GM23338 (cell line): ENCODE measurements around the gene PDSS2. TPM values are rescaled to one million over a fixed set of nuclear protein-coding genes. Genes with fewer than 3 reads are reported as not detected.

Experiments
- ATAC-seq: fragments of 200-7000 bp; cut with Tn5 transposase; 3 replicates; pipeline ENCODE4 v1.9.1; 2020
- DNase-seq: peaks from one replicate; pipeline ENCODE4 v3.0.0-alpha.2; 2015; ENCODE audit warnings: low spot score
- H2AFZ ChIP-seq: fragments of 200-600 bp; sonication (generic); 2 replicates; pipeline ENCODE4 v1.8.0; 2016; ENCODE audit warnings: antibody characterized with exemption, mild to moderate bottlenecking, moderate library complexity
- H3F3A ChIP-seq: fragments of 200-600 bp; sonication (generic); replicated peaks from 2 replicates; pipeline ENCODE4 v1.8.0; 2017; ENCODE audit warnings: antibody characterized with exemption, mixed run types, low read depth
- H3K27ac ChIP-seq: fragments of 200-600 bp; sonication (generic); 2 replicates; pipeline ENCODE4 v1.6.1; 2016; ENCODE audit warnings: low read depth
- H3K27me3 ChIP-seq: fragments of 200-600 bp; sonication (generic); 2 replicates; pipeline ENCODE4 v1.8.0; 2016; ENCODE audit warnings: mild to moderate bottlenecking, mixed run types, moderate library complexity; ENCODE audit not compliant: insufficient read depth
- H3K36me3 ChIP-seq: fragments of 200-600 bp; sonication (generic); 2 replicates; pipeline ENCODE4 v1.8.0; 2016; ENCODE audit warnings: mild to moderate bottlenecking; ENCODE audit not compliant: insufficient read depth
- H3K4me1 ChIP-seq: fragments of 200-600 bp; sonication (generic); 2 replicates; pipeline ENCODE4 v1.8.0; 2016; ENCODE audit warnings: mild to moderate bottlenecking, moderate library complexity; ENCODE audit not compliant: insufficient read depth
- H3K4me2 ChIP-seq: fragments of 200-600 bp; sonication (generic); 2 replicates; pipeline ENCODE4 v1.7.1; 2017; ENCODE audit warnings: mixed run types
- H3K4me3 ChIP-seq: fragments of 200-600 bp; sonication (generic); 2 replicates; pipeline ENCODE4 v1.6.1; 2016; ENCODE audit warnings: mixed run types
- H3K79me2 ChIP-seq: fragments of 200-600 bp; sonication (generic); replicated peaks from 2 replicates; pipeline ENCODE4 v1.8.0; 2017; ENCODE audit warnings: mild to moderate bottlenecking; ENCODE audit not compliant: insufficient read depth
- H3K9me2 ChIP-seq: fragments of 200-600 bp; sonication (generic); 2 replicates; pipeline ENCODE4 v1.8.0; 2017; ENCODE audit not compliant: insufficient read depth
- H4K20me1 ChIP-seq: fragments of 200-600 bp; sonication (generic); replicated peaks from 2 replicates; pipeline ENCODE4 v1.8.0; 2017; ENCODE audit warnings: mild to moderate bottlenecking; ENCODE audit not compliant: insufficient read depth
- H3K27ac Mint-ChIP-seq: 2 replicates; pipeline ENCODE4 v1.8.0; 2020; ENCODE audit warnings: inconsistent platforms, mild to moderate bottlenecking, moderate library complexity, mixed read lengths
- H3K27me3 Mint-ChIP-seq: 3 replicates; pipeline ENCODE4 v1.8.0; 2022; ENCODE audit warnings: low read depth, mild to moderate bottlenecking, moderate library complexity, mixed read lengths, inconsistent platforms; ENCODE audit not compliant: insufficient read depth, poor library complexity
- H3K36me3 Mint-ChIP-seq: 3 replicates; pipeline ENCODE4 v1.8.0; 2021; ENCODE audit warnings: low read depth, mild to moderate bottlenecking, inconsistent platforms, moderate library complexity, mixed read lengths
- H3K4me1 Mint-ChIP-seq: 3 replicates; pipeline ENCODE4 v1.8.0; 2020; ENCODE audit warnings: mild to moderate bottlenecking, inconsistent platforms, mixed read lengths
- H3K4me3 Mint-ChIP-seq: 3 replicates; pipeline ENCODE4 v1.8.0; 2021; ENCODE audit warnings: moderate library complexity, mild to moderate bottlenecking, inconsistent platforms, mixed read lengths
- H3K9me3 Mint-ChIP-seq: 3 replicates; pipeline ENCODE4 v1.8.0; 2020; ENCODE audit warnings: moderate library complexity, mild to moderate bottlenecking, inconsistent platforms, mixed read lengths
- CREB1 ChIP-seq: fragments of 250-450 bp; sonication (Bioruptor Pico); IDR thresholded peaks from 2 replicates; pipeline ENCODE4 v1.5.0; 2020; ENCODE audit warnings: low read depth, mild to moderate bottlenecking, moderate library complexity
- EZH2 ChIP-seq: fragments of 200-600 bp; sonication (generic); IDR thresholded peaks from one replicate; pipeline ENCODE4 v1.8.0; 2017; ENCODE audit warnings: antibody characterized with exemption, mild to moderate bottlenecking, low read depth; ENCODE audit not compliant: unreplicated experiment
- EZH2phosphoT487 ChIP-seq: fragments of 200-600 bp; sonication (generic); IDR thresholded peaks from one replicate; pipeline ENCODE4 v1.8.1; 2018; ENCODE audit warnings: antibody characterized with exemption; ENCODE audit not compliant: unreplicated experiment
- JUNB ChIP-seq: IDR thresholded peaks from one replicate; pipeline ENCODE4 v1.6.1; 2016; ENCODE audit warnings: antibody characterized with exemption; ENCODE audit not compliant: unreplicated experiment
- POLR2AphosphoS5 ChIP-seq: IDR thresholded peaks from 2 replicates; pipeline ENCODE4 v1.6.1; 2016; ENCODE audit warnings: antibody characterized with exemption, low read depth
- STAT1 ChIP-seq: IDR thresholded peaks from one replicate; pipeline ENCODE4 v1.6.1; 2016; ENCODE audit warnings: antibody characterized with exemption; ENCODE audit not compliant: unreplicated experiment
- ZNF114 ChIP-seq: fragments of 250-450 bp; sonication (Bioruptor Pico); IDR thresholded peaks from 2 replicates; pipeline ENCODE4 v1.5.0; 2020; ENCODE audit warnings: mild to moderate bottlenecking, moderate library complexity
- ZNF331 ChIP-seq: fragments of 250-450 bp; sonication (Bioruptor Pico); IDR thresholded peaks from 2 replicates; pipeline ENCODE4 v1.5.0; 2020; ENCODE audit warnings: low read depth, mild to moderate bottlenecking, moderate library complexity
- polyA plus RNA-seq: library from polyadenylated mRNA; unstranded; fragments of >200 nt; fragmentation: Nextera tagmentation; extraction: Ambion mirVana; gene quantifications from 2 replicates; pipeline ENCODE4 v1.2.1, GENCODE V29; 2016
- total RNA-seq: library from RNA; depleted of rRNA; stranded (reverse); fragments of >200 nt; shearing (Covaris generic); gene quantifications from 2 replicates; pipeline ENCODE4 v1.2.3, GENCODE V29; 2014
- TF ChIP-seq, protein P1 (sequence below): IDR thresholded peaks from 2 replicates; pipeline ENCODE4 v1.6.1; 2016; ENCODE audit warnings: antibody characterized with exemption
- TF ChIP-seq, protein P2 (sequence below): fragments of 250-450 bp; sonication (Bioruptor Pico); IDR thresholded peaks from 2 replicates; pipeline ENCODE4 v1.5.0; 2020; ENCODE audit warnings: mild to moderate bottlenecking, moderate library complexity
- TF ChIP-seq, protein P3 (sequence below): IDR thresholded peaks from one replicate; pipeline ENCODE4 v1.6.1; 2018; ENCODE audit warnings: antibody characterized with exemption; ENCODE audit not compliant: unreplicated experiment

The PDSS2 gene
- total and polyA plus RNA-seq, 2 experiments from 2014 or later = 7.3 to 16.7 TPM

DNA sequence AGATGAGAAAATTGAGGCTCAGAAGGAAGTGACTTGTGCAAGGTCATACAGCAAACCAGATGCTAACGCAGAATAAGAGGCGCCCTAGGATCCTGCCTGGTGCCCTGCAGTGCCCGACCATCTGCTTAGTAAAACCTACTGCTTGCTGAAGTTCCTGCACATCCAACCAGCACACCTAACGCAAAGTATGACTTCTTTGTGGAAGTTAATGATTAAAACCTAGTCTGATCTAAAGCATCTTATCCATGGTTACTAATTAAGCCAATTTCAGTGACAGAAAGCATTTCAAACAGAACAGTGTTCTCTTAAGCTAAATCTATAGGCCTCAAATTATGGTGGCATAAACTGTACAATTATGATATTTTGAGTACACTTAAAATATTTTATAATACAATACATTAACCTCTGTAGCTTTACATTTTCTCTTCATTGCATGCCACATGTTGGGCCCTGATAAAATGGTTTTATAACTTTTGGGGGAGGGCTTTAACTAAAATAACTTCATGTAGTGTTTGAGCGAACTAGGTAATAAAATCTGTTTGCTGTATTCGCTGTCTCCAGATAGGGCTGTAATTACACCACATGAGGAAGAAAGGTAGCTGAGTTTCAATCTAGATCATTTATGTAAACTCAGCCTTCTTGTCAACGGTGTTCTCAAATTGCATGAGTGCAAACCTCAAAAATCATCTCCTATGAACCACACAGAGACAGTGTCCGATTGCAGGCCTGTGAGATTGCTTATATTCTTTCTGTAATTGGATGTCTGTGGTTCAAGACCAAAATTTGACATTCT, 306.5 kb downstream of the PDSS2 start:
- Histone ChIP-seq H3K27me3 (no peaks in the 10 kb centered on the region), H3F3A (peaks cover 5% of the 10 kb centered on the region; the same call in 1 of the 2 replicates), H2AFZ (no peak overlapping the region), H3K4me2 (no peak overlapping the region), H3K79me2 (no peaks in the 10 kb centered on the region), H3K4me1 (peaks cover 24% of the 10 kb centered on the region), H3K27ac (peak overlapping the region; percentile 67; the same call in 1 of the 2 replicates), H3K9me2 (no peaks in the 10 kb centered on the region), H3K36me3 (no peaks in the 10 kb centered on the region), H3K4me3 (no peak overlapping the region), H4K20me1 (no peaks in the 10 kb centered on the region)
- Mint-ChIP-seq H3K36me3 (no peaks in the 10 kb centered on the region), H3K4me3 (no peak overlapping the region), H3K27ac (no peak overlapping the region), H3K4me1 (peaks cover 25% of the 10 kb centered on the region), H3K27me3 (no peaks in the 10 kb centered on the region), H3K9me3 (no peaks in the 10 kb centered on the region)
- ATAC-seq (no peak), DNase-seq (no peak)
- TF ChIP-seq ZNF114 (CRISPR knock-in tag) (no peak), STAT1 (no peak), EZH2phosphoT487 (no peak), CREB1 (CRISPR knock-in tag) (no peak), ZNF331 (no peak), EZH2 (no peak), POLR2AphosphoS5 (no peak), JUNB (no peak)
- TF ChIP-seq, protein P1, sequence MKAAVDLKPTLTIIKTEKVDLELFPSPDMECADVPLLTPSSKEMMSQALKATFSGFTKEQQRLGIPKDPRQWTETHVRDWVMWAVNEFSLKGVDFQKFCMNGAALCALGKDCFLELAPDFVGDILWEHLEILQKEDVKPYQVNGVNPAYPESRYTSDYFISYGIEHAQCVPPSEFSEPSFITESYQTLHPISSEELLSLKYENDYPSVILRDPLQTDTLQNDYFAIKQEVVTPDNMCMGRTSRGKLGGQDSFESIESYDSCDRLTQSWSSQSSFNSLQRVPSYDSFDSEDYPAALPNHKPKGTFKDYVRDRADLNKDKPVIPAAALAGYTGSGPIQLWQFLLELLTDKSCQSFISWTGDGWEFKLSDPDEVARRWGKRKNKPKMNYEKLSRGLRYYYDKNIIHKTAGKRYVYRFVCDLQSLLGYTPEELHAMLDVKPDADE = no peak
- TF ChIP-seq, protein P2, sequence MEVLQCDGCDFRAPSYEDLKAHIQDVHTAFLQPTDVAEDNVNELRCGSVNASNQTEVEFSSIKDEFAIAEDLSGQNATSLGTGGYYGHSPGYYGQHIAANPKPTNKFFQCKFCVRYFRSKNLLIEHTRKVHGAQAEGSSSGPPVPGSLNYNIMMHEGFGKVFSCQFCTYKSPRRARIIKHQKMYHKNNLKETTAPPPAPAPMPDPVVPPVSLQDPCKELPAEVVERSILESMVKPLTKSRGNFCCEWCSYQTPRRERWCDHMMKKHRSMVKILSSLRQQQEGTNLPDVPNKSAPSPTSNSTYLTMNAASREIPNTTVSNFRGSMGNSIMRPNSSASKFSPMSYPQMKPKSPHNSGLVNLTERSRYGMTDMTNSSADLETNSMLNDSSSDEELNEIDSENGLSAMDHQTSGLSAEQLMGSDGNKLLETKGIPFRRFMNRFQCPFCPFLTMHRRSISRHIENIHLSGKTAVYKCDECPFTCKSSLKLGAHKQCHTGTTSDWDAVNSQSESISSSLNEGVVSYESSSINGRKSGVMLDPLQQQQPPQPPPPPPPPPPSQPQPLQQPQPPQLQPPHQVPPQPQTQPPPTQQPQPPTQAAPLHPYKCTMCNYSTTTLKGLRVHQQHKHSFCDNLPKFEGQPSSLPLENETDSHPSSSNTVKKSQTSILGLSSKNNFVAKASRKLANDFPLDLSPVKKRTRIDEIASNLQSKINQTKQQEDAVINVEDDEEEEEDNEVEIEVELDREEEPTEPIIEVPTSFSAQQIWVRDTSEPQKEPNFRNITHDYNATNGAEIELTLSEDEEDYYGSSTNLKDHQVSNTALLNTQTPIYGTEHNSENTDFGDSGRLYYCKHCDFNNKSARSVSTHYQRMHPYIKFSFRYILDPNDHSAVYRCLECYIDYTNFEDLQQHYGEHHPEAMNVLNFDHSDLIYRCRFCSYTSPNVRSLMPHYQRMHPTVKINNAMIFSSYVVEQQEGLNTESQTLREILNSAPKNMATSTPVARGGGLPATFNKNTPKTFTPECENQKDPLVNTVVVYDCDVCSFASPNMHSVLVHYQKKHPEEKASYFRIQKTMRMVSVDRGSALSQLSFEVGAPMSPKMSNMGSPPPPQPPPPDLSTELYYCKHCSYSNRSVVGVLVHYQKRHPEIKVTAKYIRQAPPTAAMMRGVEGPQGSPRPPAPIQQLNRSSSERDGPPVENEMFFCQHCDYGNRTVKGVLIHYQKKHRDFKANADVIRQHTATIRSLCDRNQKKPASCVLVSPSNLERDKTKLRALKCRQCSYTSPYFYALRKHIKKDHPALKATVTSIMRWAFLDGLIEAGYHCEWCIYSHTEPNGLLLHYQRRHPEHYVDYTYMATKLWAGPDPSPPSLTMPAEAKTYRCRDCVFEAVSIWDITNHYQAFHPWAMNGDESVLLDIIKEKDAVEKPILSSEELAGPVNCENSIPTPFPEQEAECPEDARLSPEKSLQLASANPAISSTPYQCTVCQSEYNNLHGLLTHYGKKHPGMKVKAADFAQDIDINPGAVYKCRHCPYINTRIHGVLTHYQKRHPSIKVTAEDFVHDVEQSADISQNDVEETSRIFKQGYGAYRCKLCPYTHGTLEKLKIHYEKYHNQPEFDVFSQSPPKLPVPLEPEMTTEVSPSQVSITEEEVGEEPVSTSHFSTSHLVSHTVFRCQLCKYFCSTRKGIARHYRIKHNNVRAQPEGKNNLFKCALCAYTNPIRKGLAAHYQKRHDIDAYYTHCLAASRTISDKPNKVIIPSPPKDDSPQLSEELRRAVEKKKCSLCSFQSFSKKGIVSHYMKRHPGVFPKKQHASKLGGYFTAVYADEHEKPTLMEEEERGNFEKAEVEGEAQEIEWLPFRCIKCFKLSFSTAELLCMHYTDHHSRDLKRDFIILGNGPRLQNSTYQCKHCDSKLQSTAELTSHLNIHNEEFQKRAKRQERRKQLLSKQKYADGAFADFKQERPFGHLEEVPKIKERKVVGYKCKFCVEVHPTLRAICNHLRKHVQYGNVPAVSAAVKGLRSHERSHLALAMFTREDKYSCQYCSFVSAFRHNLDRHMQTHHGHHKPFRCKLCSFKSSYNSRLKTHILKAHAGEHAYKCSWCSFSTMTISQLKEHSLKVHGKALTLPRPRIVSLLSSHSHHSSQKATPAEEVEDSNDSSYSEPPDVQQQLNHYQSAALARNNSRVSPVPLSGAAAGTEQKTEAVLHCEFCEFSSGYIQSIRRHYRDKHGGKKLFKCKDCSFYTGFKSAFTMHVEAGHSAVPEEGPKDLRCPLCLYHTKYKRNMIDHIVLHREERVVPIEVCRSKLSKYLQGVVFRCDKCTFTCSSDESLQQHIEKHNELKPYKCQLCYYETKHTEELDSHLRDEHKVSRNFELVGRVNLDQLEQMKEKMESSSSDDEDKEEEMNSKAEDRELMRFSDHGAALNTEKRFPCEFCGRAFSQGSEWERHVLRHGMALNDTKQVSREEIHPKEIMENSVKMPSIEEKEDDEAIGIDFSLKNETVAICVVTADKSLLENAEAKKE (CRISPR knock-in tag) = no peak
- TF ChIP-seq, protein P3, sequence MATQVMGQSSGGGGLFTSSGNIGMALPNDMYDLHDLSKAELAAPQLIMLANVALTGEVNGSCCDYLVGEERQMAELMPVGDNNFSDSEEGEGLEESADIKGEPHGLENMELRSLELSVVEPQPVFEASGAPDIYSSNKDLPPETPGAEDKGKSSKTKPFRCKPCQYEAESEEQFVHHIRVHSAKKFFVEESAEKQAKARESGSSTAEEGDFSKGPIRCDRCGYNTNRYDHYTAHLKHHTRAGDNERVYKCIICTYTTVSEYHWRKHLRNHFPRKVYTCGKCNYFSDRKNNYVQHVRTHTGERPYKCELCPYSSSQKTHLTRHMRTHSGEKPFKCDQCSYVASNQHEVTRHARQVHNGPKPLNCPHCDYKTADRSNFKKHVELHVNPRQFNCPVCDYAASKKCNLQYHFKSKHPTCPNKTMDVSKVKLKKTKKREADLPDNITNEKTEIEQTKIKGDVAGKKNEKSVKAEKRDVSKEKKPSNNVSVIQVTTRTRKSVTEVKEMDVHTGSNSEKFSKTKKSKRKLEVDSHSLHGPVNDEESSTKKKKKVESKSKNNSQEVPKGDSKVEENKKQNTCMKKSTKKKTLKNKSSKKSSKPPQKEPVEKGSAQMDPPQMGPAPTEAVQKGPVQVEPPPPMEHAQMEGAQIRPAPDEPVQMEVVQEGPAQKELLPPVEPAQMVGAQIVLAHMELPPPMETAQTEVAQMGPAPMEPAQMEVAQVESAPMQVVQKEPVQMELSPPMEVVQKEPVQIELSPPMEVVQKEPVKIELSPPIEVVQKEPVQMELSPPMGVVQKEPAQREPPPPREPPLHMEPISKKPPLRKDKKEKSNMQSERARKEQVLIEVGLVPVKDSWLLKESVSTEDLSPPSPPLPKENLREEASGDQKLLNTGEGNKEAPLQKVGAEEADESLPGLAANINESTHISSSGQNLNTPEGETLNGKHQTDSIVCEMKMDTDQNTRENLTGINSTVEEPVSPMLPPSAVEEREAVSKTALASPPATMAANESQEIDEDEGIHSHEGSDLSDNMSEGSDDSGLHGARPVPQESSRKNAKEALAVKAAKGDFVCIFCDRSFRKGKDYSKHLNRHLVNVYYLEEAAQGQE = no peak
